ENCODE results near the gene KRT86. TPM values are rescaled to one million over a fixed set of nuclear protein-coding genes. Genes with fewer than 3 reads are reported as not detected.

KRT86 gene
- total RNA-seq, 2 experiments from 2014 or later, result not detected

- H3K4me3 Mint-ChIP-seq, result no peak overlapping the region
- Histone ChIP-seq H3K27ac (ENCODE audit: low read depth in 1 of 2, low read length in 2 of 2) (no peak overlapping the region), H3K27me3 (ENCODE audit: control insufficient read depth in 1 of 2, insufficient read depth in 2 of 2, low read length in 2 of 2) (peaks cover 8 to 17% of the 10 kb centered on the region in 2 experiments), H3K4me1 (ENCODE audit: insufficient read depth, low read length) (peaks cover 8% of the 10 kb centered on the region), H3K36me3 (ENCODE audit: insufficient read depth, low read length) (no peaks in the 10 kb centered on the region), H3K4me3 (ENCODE audit: low read length) (no peak overlapping the region), H3K9me3 (ENCODE audit: control insufficient read depth in 1 of 2, insufficient read depth in 1 of 2, low read length in 2 of 2) (no peaks in the 10 kb centered on the region)
- peaks cover 62% of the 10 kb centered on the region for H3K27me3 Mint-ChIP-seq
- ChIA-PET CTCF (interaction anchor here (0.7 to 1.6 kb wide), 8 partner anchors 9 to 523 kb away, joined by 3 to 10 read pairs (median 3); no protein-coding TSS in a partner anchor), POLR2A (no interaction called here)
- intact Hi-C loops (cut with DNase I, micrococcal nuclease), result no loop called here
- peak; percentile 96 for TF ChIP-seq CTCF (IDR thresholded peaks at IDR 0.05)
- H3K9me3 Mint-ChIP-seq, result no peaks in the 10 kb centered on the region
- no peak overlapping the region for H3K27ac Mint-ChIP-seq
- peaks cover 8% of the 10 kb centered on the region for H3K4me1 Mint-ChIP-seq (ENCODE audit: low read depth)
- ATAC-seq (ENCODE audit: poor library complexity) (peak; percentile 92), DNase-seq (peak; percentile 29 to 80 (median 63))
- H3K36me3 Mint-ChIP-seq (ENCODE audit: low read depth), result no peaks in the 10 kb centered on the region
Observed at GRCh38 chr12:52278575-52279421, 4.4 kb downstream of the KRT86 start.

GRCh38 chr12:52279422-52280318, 5.2 kb downstream of the KRT86 start:
- no peaks in the 10 kb centered on the region for H3K36me3 ChIP-seq (ENCODE audit: insufficient read depth, low read length)
- no peak overlapping the region for H3K27ac ChIP-seq (ENCODE audit: low read depth in 1 of 2, low read length in 2 of 2)
- peaks cover 8% of the 10 kb centered on the region for H3K4me1 ChIP-seq (ENCODE audit: insufficient read depth, low read length)
- CTCF ChIA-PET, result interaction anchor here (0.7 to 1.6 kb wide), 9 partner anchors 10 to 524 kb away, joined by 3 to 10 read pairs (median 3); no protein-coding TSS in a partner anchor
- no peak for TF ChIP-seq CTCF (IDR thresholded peaks at IDR 0.05)
- Mint-ChIP-seq H3K9me3 (no peaks in the 10 kb centered on the region), H3K36me3 (ENCODE audit: low read depth) (no peaks in the 10 kb centered on the region), H3K4me1 (ENCODE audit: low read depth) (peaks cover 8% of the 10 kb centered on the region), H3K27ac (no peak overlapping the region), H3K27me3 (peaks cover 54% of the 10 kb centered on the region), H3K4me3 (no peak overlapping the region)
- H3K9me3 ChIP-seq (ENCODE audit: control insufficient read depth in 1 of 2, insufficient read depth in 1 of 2, low read length in 2 of 2), result no peaks in the 10 kb centered on the region
- H3K4me3 ChIP-seq (ENCODE audit: low read length), result no peak overlapping the region
- POLR2A ChIA-PET, result no interaction called here
- intact Hi-C loops (cut with DNase I, micrococcal nuclease), result no loop called here
- ATAC-seq (ENCODE audit: poor library complexity) (no peak), DNase-seq (no peak)
- peaks cover 8 to 13% of the 10 kb centered on the region in 2 experiments for H3K27me3 ChIP-seq (ENCODE audit: control insufficient read depth in 1 of 2, insufficient read depth in 2 of 2, low read length in 2 of 2)

- no peak overlapping the region for H3K27ac Mint-ChIP-seq
- peaks cover 49% of the 10 kb centered on the region for H3K27me3 Mint-ChIP-seq
- DNase-seq, result peak in 2 of 14 experiments; percentile 29 to 38
- ChIA-PET CTCF (interaction anchor here (1.0 kb wide), 2 partner anchors 12 to 47 kb away, joined by 3 read pairs; no protein-coding TSS in a partner anchor), POLR2A (no interaction called here)
- Histone ChIP-seq H3K27ac (ENCODE audit: low read depth in 1 of 2, low read length in 2 of 2) (no peak overlapping the region), H3K4me3 (ENCODE audit: low read length) (no peak overlapping the region), H3K36me3 (ENCODE audit: insufficient read depth, low read length) (no peaks in the 10 kb centered on the region), H3K27me3 (ENCODE audit: control insufficient read depth in 1 of 2, insufficient read depth in 2 of 2, low read length in 2 of 2) (peaks cover 8 to 12% of the 10 kb centered on the region in 2 experiments), H3K4me1 (ENCODE audit: insufficient read depth, low read length) (peaks cover 8% of the 10 kb centered on the region), H3K9me3 (ENCODE audit: control insufficient read depth in 1 of 2, insufficient read depth in 1 of 2, low read length in 2 of 2) (no peaks in the 10 kb centered on the region)
- H3K4me1 Mint-ChIP-seq (ENCODE audit: low read depth), result peaks cover 8% of the 10 kb centered on the region
- no peak for ATAC-seq (ENCODE audit: poor library complexity)
- H3K36me3 Mint-ChIP-seq (ENCODE audit: low read depth), result no peaks in the 10 kb centered on the region
- no peaks in the 10 kb centered on the region for H3K9me3 Mint-ChIP-seq
- intact Hi-C loops (cut with DNase I, micrococcal nuclease), result no loop called here
- TF ChIP-seq CTCF (IDR thresholded peaks at IDR 0.05), result no peak
- H3K4me3 Mint-ChIP-seq, result no peak overlapping the region
Observed at GRCh38 chr12:52280319-52280795, 5.9 kb downstream of the KRT86 start.
